NCI-H1436 (cell line): ENCODE data around the gene MYO3B.
A peak's percentile ranks its signal among the peaks of the same experiment; 100 is the strongest.
"Not testable (repeated sequence)": the region's sequence is repeated elsewhere in the genome, so short reads cannot be mapped to it uniquely, and the experiment has no call there.

Experiments
- DNase-seq: peaks from one replicate; lab custom pipeline; 2025; lab: John Stamatoyannopoulos, UW

Gene MYO3B

GRCh38 chr2:170208967-170209366 lies 31.0 kb downstream of the MYO3B start:
- no peak for DNase-seq

GRCh38 chr2:170212625-170213280 lies 34.8 kb downstream of the MYO3B start:
- DNase-seq: no peak

DNA sequence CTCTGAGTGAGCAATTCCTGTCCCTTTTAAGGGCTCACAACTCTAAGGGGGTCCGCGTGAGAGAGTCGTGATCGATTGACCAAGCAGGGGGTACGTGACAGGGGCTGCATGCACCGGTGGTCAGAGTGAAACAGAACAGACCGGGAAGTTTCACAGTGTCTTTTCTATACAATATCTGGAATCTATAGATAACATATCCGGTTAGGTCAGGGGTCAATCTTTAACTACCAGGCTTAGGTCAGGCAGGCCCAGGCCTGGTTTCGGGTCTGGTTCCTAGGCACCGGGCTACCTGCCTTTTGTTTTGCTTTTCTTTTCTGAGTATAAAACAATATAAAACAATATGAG lies 35.3 kb downstream of the MYO3B start:
- DNase-seq: not testable (repeated sequence)

DNA sequence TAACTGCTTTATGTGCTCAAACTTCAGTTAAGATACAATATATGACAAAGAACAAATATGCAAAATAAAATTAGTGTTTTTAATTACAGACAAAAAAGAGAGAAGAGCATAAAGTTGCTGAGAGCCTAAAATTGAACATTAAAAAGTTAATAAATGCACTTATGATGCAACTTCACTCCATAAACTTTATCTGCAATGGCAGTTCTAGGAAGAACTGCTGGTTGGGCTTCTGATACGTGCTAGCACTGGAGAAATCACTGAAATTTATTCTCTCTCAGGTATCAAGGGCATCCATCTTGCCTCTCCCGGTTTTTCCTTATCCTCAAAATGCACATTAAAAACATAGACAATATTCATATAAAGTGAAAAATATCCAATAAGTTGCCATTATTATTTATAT lies 35.7 kb downstream of the MYO3B start:
- no peak for DNase-seq

DNA sequence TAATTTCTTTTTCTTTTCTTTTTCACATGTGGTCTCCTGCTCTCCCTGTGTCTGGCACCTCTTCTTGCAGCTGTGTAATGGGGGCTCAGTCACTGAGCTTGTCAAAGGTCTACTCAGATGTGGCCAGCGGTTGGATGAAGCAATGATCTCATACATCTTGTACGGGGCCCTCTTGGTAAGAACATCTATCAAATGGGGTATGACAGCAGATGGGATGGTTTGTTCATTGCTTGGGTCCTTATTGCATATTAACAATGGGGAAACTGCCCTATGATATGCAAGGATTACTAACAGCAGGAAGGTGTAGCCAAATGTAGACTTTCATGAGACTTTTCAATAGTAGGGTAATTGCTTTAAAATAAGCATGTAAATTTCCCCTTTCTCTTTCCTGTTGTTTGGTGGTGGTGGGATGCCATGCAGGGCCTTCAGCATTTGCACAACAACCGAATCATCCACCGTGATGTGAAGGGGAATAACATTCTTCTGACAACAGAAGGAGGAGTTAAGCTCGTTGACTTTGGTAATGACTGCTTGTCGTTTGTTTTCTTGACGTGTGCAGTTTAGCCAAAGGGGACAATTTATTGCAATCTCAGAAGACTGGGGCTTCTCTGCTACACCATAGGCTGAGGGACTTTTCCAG lies 36.5 kb downstream of the MYO3B start:
- no peak for DNase-seq

- DNase-seq: no peak
Measured at GRCh38 chr2:170215021-170215420, 37.1 kb downstream of the MYO3B start.

- DNase-seq: no peak
Measured at GRCh38 chr2:170216428-170216827, 38.5 kb downstream of the MYO3B start.

GRCh38 chr2:170216981-170217380 lies 39.0 kb downstream of the MYO3B start:
- DNase-seq: no peak

DNA sequence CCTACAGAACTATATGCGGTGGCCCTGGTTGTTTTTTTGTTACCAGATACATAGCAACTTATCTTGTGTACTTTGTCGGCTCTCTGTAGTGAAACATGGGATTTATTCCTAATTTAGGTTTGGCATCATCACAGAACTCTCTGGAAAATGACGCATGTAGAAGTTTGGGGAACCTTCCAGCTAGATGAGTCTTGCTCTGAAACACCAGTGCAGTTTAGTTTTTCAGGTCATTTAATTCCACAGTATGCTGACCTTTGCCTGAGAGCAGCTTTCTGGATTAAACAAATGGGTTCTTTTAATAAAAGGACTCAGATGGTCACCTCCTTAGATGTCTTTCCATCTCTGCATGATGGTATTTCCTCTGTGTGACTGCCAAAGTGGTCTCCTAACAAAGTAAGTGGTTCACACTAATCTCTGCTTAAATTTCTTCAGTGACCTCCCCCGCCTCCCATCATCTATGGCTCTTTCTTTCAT lies 39.9 kb downstream of the MYO3B start:
- DNase-seq: no peak

GRCh38 chr2:170218456-170218855 lies 40.5 kb downstream of the MYO3B start:
- DNase-seq: peak; percentile 17

- DNase-seq: no peak
Measured at GRCh38 chr2:170218931-170219330, 41.0 kb downstream of the MYO3B start.

DNA sequence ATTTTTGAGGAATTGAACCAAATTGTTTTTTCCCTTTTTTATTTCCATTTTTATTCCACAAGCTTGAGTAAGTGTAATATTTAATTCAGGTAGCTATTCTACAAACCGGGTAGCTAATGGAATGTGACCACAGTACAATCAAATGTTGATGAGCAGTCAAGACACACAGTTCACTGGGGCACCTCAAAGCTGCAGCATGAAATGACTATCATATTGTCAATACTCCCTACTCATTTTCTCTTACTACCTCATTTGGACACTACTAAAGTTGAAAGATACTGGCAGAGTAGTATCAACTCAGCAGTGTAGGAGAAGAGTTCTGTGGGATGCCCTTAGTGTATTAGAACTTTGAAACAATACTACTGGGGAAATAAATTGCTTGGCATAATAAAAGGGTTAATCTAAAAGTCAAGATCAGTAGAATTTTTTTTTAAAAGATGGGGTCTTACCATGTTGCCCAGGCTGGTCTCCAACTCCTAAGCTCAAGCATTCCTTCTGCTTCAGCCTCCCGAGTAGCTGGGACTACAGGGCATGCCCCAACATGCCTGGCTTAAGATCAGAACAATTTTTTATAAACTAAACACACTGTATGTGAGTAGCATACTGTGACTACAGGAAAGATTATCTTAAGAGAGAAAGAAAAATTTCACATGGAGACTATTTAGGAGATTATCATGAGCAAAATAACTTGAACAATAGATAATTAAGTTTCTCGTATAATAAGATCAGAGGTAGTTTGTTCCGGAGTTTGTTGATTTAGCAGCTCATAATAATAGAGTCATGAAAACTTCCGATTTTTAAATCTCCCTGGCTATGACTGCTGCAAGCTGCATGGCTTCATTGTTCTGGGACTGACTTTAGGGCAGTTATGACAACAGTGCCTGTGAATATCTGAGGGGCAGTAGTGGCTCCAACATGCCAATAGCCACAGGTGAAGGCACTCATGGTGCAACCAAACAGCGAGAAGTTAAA lies 43.7 kb downstream of the MYO3B start:
- no peak for DNase-seq

GRCh38 chr2:170222298-170222697 lies 44.4 kb downstream of the MYO3B start:
- DNase-seq: no peak

GRCh38 chr2:170222842-170223241 lies 44.9 kb downstream of the MYO3B start:
- DNase-seq: no peak

DNA sequence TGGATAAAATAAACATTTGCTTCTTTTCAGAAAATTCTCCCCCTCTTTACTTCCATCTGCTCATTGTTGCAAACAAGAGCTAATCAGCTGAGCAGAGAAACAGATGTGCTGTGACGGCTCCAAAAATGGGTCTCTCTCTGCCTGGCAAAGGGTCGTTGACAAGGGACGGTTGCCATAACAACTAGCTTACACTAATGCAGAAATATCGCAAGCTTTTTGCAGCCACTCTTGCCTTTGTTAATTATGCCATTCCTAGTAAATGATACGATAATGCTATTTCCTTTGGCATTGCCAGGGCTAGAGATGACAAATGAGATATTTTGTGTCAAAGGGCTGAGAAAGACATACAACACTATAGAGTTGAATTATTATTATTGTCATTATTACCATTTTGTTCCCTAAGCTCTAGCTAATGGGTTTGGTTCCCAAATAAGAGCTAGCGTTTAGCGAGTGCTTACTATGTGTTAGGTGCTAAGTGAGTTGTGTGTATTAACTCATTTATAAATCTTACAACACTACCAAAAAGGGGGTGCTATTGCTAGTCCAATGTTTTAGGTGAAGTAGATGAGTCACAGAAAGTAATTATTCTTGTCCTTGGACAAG lies 46.8 kb downstream of the MYO3B start:
- DNase-seq: peak; percentile 73

DNA sequence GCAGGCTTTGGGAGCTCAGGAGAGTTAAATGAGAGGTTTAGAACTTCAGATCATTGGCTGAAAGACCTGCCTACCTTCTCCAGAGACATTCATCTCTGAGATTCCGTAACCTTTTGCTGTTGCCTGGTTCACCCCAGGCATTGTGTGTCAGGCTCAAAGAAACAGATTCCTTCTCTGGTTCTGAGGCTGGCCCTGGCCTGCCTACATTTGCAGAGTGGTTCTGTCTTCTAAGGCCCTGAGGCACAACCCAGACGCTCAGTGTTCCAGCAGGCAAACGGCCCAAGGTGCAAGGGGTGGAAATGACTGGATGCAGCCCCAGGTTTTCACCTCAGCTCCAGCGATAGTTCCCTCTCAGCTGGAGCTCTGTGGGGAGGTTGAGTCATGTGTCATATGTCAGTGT lies 48.3 kb downstream of the MYO3B start:
- no peak for DNase-seq

- no peak for DNase-seq
Measured at GRCh38 chr2:170227507-170227947, 49.6 kb downstream of the MYO3B start.

DNA sequence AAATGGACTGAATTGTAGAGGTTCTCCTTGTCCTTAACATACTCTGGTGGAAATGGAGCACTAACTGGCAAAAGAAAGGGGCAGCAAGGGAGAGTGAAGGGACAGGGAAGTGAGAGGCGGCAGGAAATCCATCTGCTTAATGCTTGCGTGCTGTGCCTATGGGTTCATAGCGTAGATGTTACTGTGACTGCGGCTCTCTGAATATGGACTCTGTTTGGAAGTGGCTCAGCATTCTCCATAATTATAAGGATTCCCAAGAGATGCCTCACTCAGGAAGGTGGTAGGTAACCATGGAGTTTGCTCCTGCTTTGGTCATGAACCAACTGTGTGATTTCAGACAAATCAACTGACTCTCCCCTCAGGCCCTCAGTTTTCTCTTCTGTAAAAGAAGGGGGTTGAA lies 50.0 kb downstream of the MYO3B start:
- peak; percentile 36 for DNase-seq

DNA sequence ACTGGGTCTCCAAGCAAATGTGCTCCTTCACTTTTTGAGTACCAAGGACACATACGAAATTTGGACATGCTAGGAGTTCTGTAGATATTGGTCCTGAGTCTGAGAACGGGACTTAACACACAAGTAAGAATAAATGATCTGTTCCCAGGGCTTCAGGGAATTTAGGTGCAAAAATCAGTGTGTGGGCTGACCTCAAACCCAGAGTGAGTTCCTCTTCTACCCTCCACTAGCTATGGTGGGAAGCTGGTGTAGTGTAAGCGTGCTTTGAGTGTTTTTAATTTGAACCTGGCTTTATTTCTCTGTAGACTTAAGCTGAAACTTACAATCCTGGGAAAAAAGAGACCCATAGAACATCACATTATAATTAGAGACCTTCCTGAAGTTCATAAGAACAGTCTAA lies 50.5 kb downstream of the MYO3B start:
- no peak for DNase-seq

- DNase-seq: no peak
Measured at GRCh38 chr2:170229125-170229524, 51.2 kb downstream of the MYO3B start.

DNA sequence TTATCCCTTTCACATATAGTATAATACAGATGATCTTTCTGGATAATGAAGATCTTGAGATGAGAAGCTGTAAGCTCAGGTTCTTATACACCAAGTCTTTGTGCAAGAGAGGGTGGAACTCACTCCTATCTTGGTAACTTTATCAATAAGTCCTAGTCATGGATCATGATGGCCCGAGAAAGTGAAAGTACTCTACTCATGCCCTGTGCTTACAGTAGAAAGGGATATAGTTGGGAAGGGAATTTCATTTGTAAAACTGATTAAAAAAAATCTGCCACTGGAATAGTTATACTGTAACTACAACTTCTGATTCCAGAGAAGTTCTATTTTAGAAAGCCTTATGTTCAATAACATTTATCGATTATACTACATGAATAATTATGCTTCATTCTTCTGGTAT lies 51.8 kb downstream of the MYO3B start:
- no peak for DNase-seq
